ENCODE measurements around the gene C11orf42. TPM values are rescaled to one million over a fixed set of nuclear protein-coding genes. Genes with fewer than 3 reads are reported as not detected.

C11orf42 gene
- total and polyA plus RNA-seq, 2 donors, result not detected

GRCh38 chr11:6204706-6205105 is 651 bp upstream of the C11orf42 start:
- Histone ChIP-seq H3K36me3 (ENCODE audit: insufficient read depth) (no peaks in the 10 kb centered on the region), H3K4me1 (ENCODE audit: insufficient read depth) (no peaks in the 10 kb centered on the region), H3K27ac (ENCODE audit: low read depth) (no peak overlapping the region), H3K4me3 (ENCODE audit: low read depth, low read length) (no peak overlapping the region)
- 96% methylated on average over 1 of the region's 1 CpG for WGBS
- no peak for DNase-seq (ENCODE audit: extremely low spot score)

GRCh38 chr11:6206456-6207180 is 1.3 kb downstream of the C11orf42 start:
- 70% methylated on average over 3 of the region's 3 CpGs for WGBS
- DNase-seq (ENCODE audit: extremely low spot score), result no peak
- Histone ChIP-seq H3K27ac (ENCODE audit: low read depth) (no peak overlapping the region), H3K4me1 (ENCODE audit: insufficient read depth) (no peaks in the 10 kb centered on the region), H3K36me3 (ENCODE audit: insufficient read depth) (peaks cover 5% of the 10 kb centered on the region), H3K4me3 (ENCODE audit: low read depth, low read length) (no peak overlapping the region)

- H3K36me3 ChIP-seq (ENCODE audit: insufficient read depth), result peaks cover 5% of the 10 kb centered on the region
- 96% methylated on average over 12 of the region's 12 CpGs for WGBS
- no peaks in the 10 kb centered on the region for H3K4me1 ChIP-seq (ENCODE audit: insufficient read depth)
- H3K4me3 ChIP-seq (ENCODE audit: low read depth, low read length), result no peak overlapping the region
- no peak for DNase-seq (ENCODE audit: extremely low spot score)
- H3K27ac ChIP-seq (ENCODE audit: low read depth), result no peak overlapping the region
Measured at GRCh38 chr11:6209801-6210200, 4.4 kb downstream of the C11orf42 start.

GRCh38 chr11:6210274-6210955 is 5.1 kb downstream of the C11orf42 start:
- Histone ChIP-seq H3K36me3 (ENCODE audit: insufficient read depth) (peaks cover 5% of the 10 kb centered on the region), H3K4me3 (ENCODE audit: low read depth, low read length) (no peak overlapping the region), H3K27ac (ENCODE audit: low read depth) (no peak overlapping the region), H3K4me1 (ENCODE audit: insufficient read depth) (no peaks in the 10 kb centered on the region)
- WGBS, result 97% methylated on average over 9 of the region's 9 CpGs
- DNase-seq (ENCODE audit: extremely low spot score), result no peak

GRCh38 chr11:6214530-6214929 is 9.2 kb downstream of the C11orf42 start:
- DNase-seq (ENCODE audit: extremely low spot score), result no peak
- WGBS, result 97% methylated on average over 10 of the region's 10 CpGs
- Histone ChIP-seq H3K27ac (ENCODE audit: low read depth) (no peak overlapping the region), H3K4me1 (ENCODE audit: insufficient read depth) (no peaks in the 10 kb centered on the region), H3K36me3 (ENCODE audit: insufficient read depth) (peaks cover 11% of the 10 kb centered on the region), H3K4me3 (ENCODE audit: low read depth, low read length) (no peak overlapping the region)

- no peak for DNase-seq (ENCODE audit: extremely low spot score)
- WGBS, result 93% methylated on average over 4 of the region's 4 CpGs
- no peak overlapping the region for H3K27ac ChIP-seq (ENCODE audit: low read depth)
- no peaks in the 10 kb centered on the region for H3K4me1 ChIP-seq (ENCODE audit: insufficient read depth)
- peaks cover 5% of the 10 kb centered on the region for H3K36me3 ChIP-seq (ENCODE audit: insufficient read depth)
- H3K4me3 ChIP-seq (ENCODE audit: low read depth, low read length), result no peak overlapping the region
Measured at GRCh38 chr11:6216501-6216900, 11.1 kb downstream of the C11orf42 start.

- no peak for DNase-seq (ENCODE audit: extremely low spot score)
- H3K36me3 ChIP-seq (ENCODE audit: insufficient read depth), result peaks cover 5% of the 10 kb centered on the region
Measured at GRCh38 chr11:6217722-6218121, 12.4 kb downstream of the C11orf42 start.

GRCh38 chr11:6219359-6219758 is 14.0 kb downstream of the C11orf42 start:
- Histone ChIP-seq H3K4me1 (ENCODE audit: insufficient read depth) (no peaks in the 10 kb centered on the region), H3K27ac (ENCODE audit: low read depth) (no peak overlapping the region), H3K4me3 (ENCODE audit: low read depth, low read length) (no peak overlapping the region), H3K36me3 (ENCODE audit: insufficient read depth) (peaks cover 5% of the 10 kb centered on the region)
- DNase-seq (ENCODE audit: extremely low spot score), result no peak
- 57% methylated on average over 2 of the region's 2 CpGs for WGBS

More at GRCh38 chr11:6217722-6218121, 12.4 kb downstream of the C11orf42 start:
- H3K27ac ChIP-seq (ENCODE audit: low read depth), result no peak overlapping the region
- H3K4me3 ChIP-seq (ENCODE audit: low read depth, low read length), result no peak overlapping the region
- no peaks in the 10 kb centered on the region for H3K4me1 ChIP-seq (ENCODE audit: insufficient read depth)
- 93% methylated on average over 19 of the region's 19 CpGs for WGBS

- no peak for DNase-seq (ENCODE audit: extremely low spot score)
- WGBS, result 95% methylated on average over 17 of the region's 17 CpGs
- H3K36me3 ChIP-seq (ENCODE audit: insufficient read depth), result no peaks in the 10 kb centered on the region
- H3K4me1 ChIP-seq (ENCODE audit: insufficient read depth), result no peaks in the 10 kb centered on the region
- no peak overlapping the region for H3K27ac ChIP-seq (ENCODE audit: low read depth)
- H3K4me3 ChIP-seq (ENCODE audit: low read depth, low read length), result no peak overlapping the region
Measured at GRCh38 chr11:6223854-6224253, 18.5 kb downstream of the C11orf42 start.

- Histone ChIP-seq H3K4me1 (ENCODE audit: insufficient read depth) (no peaks in the 10 kb centered on the region), H3K36me3 (ENCODE audit: insufficient read depth) (no peaks in the 10 kb centered on the region), H3K4me3 (ENCODE audit: low read depth, low read length) (no peak overlapping the region), H3K27ac (ENCODE audit: low read depth) (no peak overlapping the region)
- WGBS, result 95% methylated on average over 3 of the region's 3 CpGs
- DNase-seq (ENCODE audit: extremely low spot score), result no peak
Measured at GRCh38 chr11:6224421-6224820, 19.1 kb downstream of the C11orf42 start.

- H3K4me1 ChIP-seq (ENCODE audit: insufficient read depth), result no peaks in the 10 kb centered on the region
- no peak for DNase-seq (ENCODE audit: extremely low spot score)
- H3K4me3 ChIP-seq (ENCODE audit: low read depth, low read length), result no peak overlapping the region
- WGBS, result 44% methylated on average over 1 of the region's 1 CpG
- no peaks in the 10 kb centered on the region for H3K36me3 ChIP-seq (ENCODE audit: insufficient read depth)
- H3K27ac ChIP-seq (ENCODE audit: low read depth), result no peak overlapping the region
Measured at GRCh38 chr11:6225024-6225423, 19.7 kb downstream of the C11orf42 start.

- 74% methylated on average over 2 of the region's 2 CpGs for WGBS
- H3K4me1 ChIP-seq (ENCODE audit: insufficient read depth), result no peaks in the 10 kb centered on the region
- no peak overlapping the region for H3K27ac ChIP-seq (ENCODE audit: low read depth)
- no peak overlapping the region for H3K4me3 ChIP-seq (ENCODE audit: low read depth, low read length)
- DNase-seq (ENCODE audit: extremely low spot score), result no peak
- H3K36me3 ChIP-seq (ENCODE audit: insufficient read depth), result no peaks in the 10 kb centered on the region
Measured at GRCh38 chr11:6225896-6226295, 20.5 kb downstream of the C11orf42 start.

GRCh38 chr11:6228520-6228919 is 23.2 kb downstream of the C11orf42 start:
- Histone ChIP-seq H3K4me3 (ENCODE audit: low read depth, low read length) (no peak overlapping the region), H3K27ac (ENCODE audit: low read depth) (no peak overlapping the region), H3K4me1 (ENCODE audit: insufficient read depth) (no peaks in the 10 kb centered on the region), H3K36me3 (ENCODE audit: insufficient read depth) (peaks cover 2% of the 10 kb centered on the region)
- WGBS, result 72% methylated on average over 3 of the region's 3 CpGs
- DNase-seq (ENCODE audit: extremely low spot score), result no peak

- Histone ChIP-seq H3K36me3 (ENCODE audit: insufficient read depth) (peaks cover 2% of the 10 kb centered on the region), H3K4me3 (ENCODE audit: low read depth, low read length) (no peak overlapping the region), H3K27ac (ENCODE audit: low read depth) (no peak overlapping the region), H3K4me1 (ENCODE audit: insufficient read depth) (no peaks in the 10 kb centered on the region)
- no peak for DNase-seq (ENCODE audit: extremely low spot score)
- 63% methylated on average over 2 of the region's 2 CpGs for WGBS
Measured at GRCh38 chr11:6229911-6230310, 24.6 kb downstream of the C11orf42 start.
